GM12801 (cell line): ENCODE results near the gene SMPD1.

Experiments
- CTCF ChIP-seq: IDR thresholded peaks from one replicate; pipeline ENCODE4 v1.5.1; 2011; ENCODE audit warnings: control low read depth; ENCODE audit not compliant: insufficient read length; ENCODE audit errors: extremely low read depth

SMPD1 gene

GRCh38 chr11:6419009-6419631, 28.8 kb downstream of the SMPD1 start, which contains the start of gene APBB1:
APBB1 (minus strand) TSS chr11:6419094; CDS start chr11:6411347, 7,747 bp downstream.
- TF ChIP-seq CTCF: no peak

GRCh38 chr11:6420677-6421076, 30.4 kb downstream of the SMPD1 start:
- no peak for TF ChIP-seq CTCF

- TF ChIP-seq CTCF: no peak
These were observed 37.2 kb downstream of the SMPD1 start for GRCh38 chr11:6427516-6427915.

DNA sequence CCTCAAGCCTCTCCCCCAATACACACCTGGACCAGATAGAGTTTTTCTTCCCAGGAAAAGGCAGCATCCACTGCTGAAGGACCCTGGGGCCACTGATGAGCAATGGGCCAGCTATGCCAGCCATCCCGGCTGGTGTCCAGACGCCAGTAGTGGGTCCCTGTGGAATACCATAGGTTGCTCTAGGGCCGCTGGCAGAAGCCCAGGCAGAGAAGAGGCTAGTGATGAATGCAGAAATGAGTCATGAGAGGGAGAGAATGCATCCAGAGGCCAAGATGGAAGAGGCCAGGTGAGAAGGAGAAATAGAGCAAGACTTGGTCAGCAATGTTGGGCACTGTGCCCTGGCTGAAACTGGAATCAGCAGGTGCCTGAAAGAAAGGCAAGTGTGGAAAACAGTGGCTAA, 41.6 kb downstream of the SMPD1 start:
- no peak for TF ChIP-seq CTCF

DNA sequence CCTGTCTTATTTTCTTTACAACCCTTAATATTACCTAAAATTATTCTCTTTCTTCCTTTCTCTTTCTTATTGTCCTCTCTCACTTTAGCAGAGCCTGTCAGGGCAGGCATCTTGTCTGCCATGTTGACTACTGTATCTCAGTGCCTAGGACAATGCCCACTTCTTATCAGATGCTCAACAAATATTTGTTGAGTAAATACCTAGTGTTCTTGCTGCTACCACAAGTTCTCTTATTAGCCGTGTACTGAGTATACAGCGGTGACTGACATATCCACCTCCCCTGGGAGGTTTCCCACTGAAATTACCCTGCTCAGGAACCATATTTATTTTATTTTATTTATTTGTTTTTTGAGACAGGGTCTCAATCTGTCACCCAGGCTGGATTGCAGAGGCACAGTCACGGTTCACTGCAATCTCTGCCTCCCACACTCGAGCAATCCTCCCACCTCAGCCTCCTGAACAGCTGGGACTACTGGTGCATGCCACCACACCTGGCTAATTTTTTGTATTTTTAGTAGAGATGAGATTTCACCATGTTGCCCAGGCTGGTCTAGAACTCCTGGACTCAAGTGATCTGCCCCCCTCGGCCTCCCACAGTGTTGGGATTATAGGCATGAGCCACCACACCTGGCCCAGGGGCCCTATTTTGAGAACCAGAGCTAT, 43.9 kb downstream of the SMPD1 start:
- TF ChIP-seq CTCF: no peak

- TF ChIP-seq CTCF: no peak
These were observed 47.1 kb downstream of the SMPD1 start for GRCh38 chr11:6437423-6437822.

- no peak for TF ChIP-seq CTCF
These were observed 47.7 kb downstream of the SMPD1 start for GRCh38 chr11:6437993-6438392.
